Hematopoietic multipotent progenitor cell treated with erythropoietin and hydrocortisone succinate and interleukin-3 and kit ligand, for 6 days (in vitro differentiated cells): ENCODE results near the gene FHIP1B.
"Not testable (repeated sequence)": the region's sequence is repeated elsewhere in the genome, so short reads cannot be mapped to it uniquely, and the experiment has no call there.

Source experiments
- DNase-seq: peaks from one replicate; pipeline ENCODE4 v3.0.0-alpha.2; 2015

The FHIP1B gene

GRCh38 chr11:6234387-6235107 lies at the start of gene FHIP1B:
TSS of gene FHIP1B (minus strand) at chr11:6234636. CDS start at chr11:6224516, 10,120 bp downstream.
- peak; percentile 100 for DNase-seq

DNA sequence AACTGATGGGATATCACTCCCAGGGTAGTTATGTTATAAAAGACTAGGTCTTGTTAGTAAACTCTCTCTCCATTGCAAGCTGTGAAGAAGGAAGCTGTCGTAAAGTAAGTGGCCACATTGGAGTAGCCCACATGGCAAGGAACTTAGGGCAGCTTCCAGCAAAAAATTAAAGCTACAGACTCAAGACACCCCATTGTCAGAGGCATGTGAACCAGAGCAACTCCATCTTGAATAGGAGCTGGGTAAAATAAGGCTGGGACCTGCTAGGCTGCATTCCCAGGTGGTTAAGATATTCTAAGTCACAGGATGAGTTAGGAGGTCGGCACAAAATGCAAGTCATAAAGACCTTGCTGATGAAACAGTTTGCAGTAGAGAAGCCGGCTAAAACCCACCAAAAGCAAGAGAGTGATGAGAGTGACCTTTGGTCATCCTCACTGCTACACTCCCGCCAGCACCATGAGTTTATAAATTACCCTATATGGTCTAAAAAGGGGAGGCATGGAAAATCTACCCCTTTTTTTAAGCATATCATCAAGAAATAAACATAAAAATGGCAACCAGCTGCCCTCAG lies 49.1 kb upstream of the FHIP1B start:
- DNase-seq = no peak

DNA sequence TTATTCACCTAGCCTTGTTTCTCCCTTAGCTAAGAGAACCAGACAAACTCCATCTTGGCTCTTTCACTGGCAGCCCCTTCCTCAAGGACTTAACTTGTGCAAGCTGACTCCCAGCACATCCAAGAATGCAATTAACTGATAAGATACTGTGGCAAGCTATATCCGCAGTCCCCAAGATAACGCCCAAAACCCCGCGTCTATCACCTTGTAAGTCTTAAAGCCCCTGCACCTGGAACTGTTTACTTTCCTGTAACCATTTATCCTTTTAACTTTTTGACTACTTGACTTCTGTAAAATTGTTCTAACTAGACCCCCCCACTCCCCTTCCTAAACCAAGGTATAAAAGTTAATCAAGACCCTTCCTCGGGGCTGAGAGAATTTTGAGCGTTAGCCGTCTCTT lies 46.4 kb upstream of the FHIP1B start:
- not testable (repeated sequence) for DNase-seq

DNA sequence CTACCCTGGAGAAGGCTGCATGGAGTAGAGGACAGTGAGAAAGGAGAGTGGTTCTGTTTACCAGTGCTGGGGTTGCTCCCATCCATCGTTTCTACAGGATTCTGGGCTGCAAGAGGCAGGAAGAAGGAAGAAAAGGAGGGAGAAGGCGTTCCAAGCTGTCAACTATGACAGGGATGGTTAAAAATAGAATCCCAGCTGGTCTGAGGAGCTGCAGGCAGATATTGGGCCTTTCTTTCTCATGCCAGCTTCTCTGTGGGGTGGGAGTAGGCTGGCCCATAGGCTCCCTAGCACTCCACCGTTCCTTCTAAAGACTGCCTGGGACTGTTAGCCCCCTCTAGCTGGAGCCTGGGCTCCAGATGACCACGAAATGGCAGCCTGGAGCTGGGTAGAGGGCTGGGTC lies 38.8 kb upstream of the FHIP1B start:
- DNase-seq = no peak

- no peak for DNase-seq
These were observed 37.2 kb upstream of the FHIP1B start for GRCh38 chr11:6271598-6271997.

DNA sequence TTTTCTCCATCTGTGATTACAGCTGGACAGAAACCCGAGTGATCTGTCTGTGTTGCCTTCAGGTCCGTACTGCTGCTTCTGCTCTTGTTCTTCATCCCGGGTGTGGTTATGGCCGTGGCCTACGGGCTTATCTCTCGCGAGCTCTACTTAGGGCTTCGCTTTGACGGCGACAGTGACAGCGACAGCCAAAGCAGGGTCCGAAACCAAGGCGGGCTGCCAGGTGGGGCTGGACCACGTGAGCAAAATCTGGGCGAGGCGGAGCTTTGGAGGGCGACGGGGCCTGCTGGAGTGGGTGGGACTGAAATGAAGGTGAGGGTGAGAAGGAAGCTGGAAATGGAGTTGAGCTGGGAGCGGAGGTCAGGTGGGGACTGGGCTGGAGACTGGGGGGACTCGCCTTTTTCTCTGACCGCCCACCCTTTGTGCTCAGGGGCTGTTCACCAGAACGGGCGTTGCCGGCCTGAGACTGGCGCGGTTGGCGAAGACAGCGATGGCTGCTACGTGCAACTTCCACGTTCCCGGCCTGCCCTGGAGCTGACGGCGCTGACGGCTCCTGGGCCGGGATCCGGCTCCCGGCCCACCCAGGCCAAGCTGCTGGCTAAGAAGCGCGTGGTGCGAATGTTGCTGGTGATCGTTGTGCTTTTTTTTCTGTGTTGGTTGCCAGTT lies 36.3 kb upstream of the FHIP1B start:
- DNase-seq = no peak

GRCh38 chr11:6269994-6270393 lies 35.6 kb upstream of the FHIP1B start:
- DNase-seq = peak; percentile 11

- DNase-seq = no peak
These were observed 34.4 kb upstream of the FHIP1B start for GRCh38 chr11:6268820-6269219.

DNA sequence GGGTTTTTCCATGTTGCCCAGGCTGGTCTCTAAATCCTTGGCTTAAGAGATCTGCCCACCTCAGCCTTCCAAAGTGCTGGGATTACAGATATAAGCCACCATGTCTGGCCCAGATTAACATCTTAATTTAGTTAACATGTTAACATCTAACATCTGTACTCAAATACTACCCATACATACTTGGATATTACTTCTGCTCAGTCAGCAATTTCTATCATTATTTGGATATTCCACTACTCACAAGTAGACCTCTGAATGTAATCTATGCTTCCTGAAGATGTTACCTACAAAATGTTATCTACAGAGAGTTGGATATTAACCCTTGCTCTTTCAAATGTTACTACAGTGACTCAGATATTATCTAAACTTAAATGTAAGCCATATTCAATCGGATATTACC lies 29.2 kb upstream of the FHIP1B start:
- DNase-seq = no peak

DNA sequence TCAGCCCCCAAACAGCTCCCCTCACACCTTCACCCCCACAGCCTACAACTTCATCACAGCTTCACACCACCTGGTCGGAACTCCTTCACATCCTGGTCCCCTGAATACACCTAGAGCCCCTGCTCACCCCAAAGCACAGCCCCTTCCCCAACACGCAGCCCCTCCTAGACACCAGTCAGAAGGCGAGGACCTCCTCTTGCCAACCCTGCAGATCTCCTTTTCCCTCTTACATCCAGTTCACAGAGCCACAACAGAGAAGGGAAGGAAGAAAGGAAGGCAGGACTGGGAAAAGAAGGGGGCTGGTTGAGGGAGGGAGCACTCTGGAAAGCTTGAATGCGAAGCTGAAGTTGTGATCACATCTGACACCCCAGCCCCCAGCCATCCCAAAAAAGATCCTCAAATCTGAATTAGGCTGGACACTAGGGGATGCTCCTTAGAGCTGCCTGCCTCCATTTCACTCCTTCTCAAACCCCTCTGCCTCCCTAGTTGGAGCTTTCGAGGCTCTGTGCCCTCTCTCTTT lies 25.8 kb upstream of the FHIP1B start:
- no peak for DNase-seq

DNA sequence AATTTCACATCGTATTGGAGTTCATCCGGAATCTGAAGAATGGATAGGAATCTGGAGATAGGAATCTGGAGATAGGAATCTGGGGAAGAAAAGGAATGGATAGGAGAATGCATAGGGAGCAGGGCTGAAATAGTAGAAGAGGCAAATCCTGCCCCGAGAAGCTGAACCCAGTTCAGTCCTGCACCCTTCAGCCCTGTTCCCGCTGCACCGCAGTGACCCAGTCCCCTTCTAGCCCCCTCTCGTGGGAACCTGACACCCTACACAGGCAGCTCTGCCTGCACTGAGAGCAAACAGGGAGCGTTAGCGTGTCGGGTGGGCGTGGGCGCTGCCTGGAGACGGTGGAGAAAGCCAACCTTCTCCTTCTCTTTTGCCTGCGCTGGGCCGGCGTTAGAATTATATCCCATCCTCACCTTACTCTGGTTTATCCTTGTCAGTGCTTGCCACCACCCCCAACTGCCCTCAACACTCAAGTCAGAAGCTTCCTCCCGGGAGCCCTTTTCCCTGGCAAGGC lies 24.2 kb upstream of the FHIP1B start:
- no peak for DNase-seq

- DNase-seq = no peak
These were observed 23.7 kb upstream of the FHIP1B start for GRCh38 chr11:6258141-6258540.

GRCh38 chr11:6253197-6253596 lies 18.8 kb upstream of the FHIP1B start:
- no peak for DNase-seq

GRCh38 chr11:6251990-6252473 lies 17.6 kb upstream of the FHIP1B start:
- DNase-seq = peak; percentile 96

DNA sequence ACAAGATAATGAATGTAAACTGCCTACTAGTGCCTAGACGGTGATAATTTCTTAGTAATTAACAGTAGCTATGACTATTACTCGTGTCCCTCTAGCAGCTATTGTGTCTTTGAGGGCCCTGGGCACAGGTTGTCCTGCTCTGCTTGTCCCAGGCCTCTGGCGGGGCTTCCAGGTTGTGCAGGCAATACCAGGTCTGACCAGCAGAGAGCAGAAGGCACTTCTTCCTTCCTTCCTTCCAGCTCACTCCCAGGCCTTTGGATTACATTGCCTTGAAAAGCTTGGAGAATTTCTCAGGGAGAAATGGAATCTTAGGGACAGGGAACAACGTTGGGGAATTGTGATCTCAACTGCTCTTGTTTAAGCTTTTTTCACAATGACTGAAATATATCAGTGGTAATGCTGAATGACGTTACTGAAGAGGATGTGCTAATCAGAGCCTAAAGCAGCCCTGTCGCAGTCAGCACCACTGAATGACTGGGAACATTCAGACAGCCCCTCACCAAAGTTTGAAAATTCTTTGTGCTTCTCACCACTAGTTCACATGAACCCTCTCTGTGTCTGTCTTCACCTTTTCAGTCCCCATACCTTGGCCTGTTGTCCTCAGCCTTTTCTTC lies 16.8 kb upstream of the FHIP1B start:
- DNase-seq = peak; percentile 69

DNA sequence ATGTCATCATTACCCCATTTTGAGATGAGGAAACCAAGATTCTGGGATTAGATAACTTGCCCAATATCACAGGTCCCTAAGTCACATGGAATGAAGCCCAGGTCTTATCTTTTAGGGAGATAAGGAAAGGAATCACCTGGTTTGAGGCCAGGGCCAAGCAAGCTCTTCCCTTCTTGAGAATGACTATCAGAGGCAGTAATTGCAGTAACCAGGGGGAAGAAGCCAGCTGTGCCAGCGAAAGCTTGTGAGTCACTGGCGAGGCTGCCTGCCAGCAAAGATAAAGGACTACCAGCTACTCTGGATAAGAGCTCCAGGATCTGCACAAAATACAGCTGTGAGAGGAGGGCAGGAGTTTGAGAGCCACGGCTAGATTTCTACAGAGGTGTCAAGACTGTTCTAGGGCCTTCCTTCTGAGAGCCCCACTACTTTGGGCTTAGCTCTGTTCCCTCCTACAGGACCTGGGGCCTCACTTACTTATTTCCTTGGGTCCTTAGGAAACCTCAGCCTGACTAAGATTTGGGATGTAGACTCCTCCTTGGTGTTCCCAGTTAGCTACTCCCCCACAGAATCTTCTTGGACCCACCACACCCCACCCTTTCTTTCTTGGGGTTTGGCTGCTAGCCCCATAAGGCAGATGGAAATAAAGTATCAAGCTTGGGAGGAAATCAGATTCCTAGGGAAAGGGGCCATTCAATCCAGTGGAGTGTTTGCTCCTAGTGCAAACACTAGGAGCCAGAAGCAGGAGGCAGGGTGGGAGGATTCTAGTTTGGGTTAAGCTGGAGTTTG lies 15.5 kb upstream of the FHIP1B start:
- DNase-seq = peak; percentile 97

DNA sequence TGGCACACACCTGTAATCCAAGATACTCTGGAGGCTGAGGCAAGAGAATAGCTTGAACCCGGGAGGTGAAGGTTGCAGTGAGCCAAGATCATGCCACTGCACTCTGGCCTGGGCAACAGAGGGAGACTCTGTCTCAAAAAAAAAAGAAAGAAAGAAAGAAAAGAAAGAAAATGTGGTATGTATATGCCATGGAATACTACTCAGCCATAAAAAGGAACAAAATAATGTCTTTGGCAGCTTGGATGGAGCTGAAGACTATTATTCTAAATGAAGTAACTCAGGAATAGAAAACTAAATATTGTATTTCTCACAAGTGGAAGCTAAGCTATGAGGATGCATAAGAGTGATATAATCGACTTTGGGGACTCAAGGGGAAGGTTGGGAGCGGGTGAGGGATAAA lies 14.5 kb upstream of the FHIP1B start:
- DNase-seq = not testable (repeated sequence)

- no peak for DNase-seq
These were observed 13.8 kb upstream of the FHIP1B start for GRCh38 chr11:6248248-6248647.

GRCh38 chr11:6245536-6245935 lies 11.1 kb upstream of the FHIP1B start:
- DNase-seq = no peak

DNA sequence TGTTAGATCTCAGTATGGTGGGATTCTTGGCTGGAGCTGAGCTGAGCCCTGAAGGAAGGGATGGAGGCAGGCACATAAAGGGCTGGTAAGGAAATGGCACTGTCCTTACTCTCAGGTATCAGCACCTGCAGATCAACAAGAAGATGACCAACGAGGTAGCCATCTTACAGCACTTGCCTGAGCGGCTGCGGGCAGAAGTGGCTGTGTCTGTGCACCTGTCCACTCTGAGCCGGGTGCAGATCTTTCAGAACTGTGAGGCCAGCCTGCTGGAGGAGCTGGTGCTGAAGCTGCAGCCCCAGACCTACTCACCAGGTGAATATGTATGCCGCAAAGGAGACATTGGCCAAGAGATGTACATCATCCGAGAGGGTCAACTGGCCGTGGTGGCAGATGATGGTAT lies 6.9 kb upstream of the FHIP1B start:
- no peak for DNase-seq

- no peak for DNase-seq
These were observed 6.3 kb upstream of the FHIP1B start for GRCh38 chr11:6240781-6241180.

GRCh38 chr11:6240139-6240538 lies 5.7 kb upstream of the FHIP1B start:
- DNase-seq = no peak
